LoVo (cell line): ENCODE results near the gene C16orf95.

Source experiments
- DNase-seq: peaks from one replicate; pipeline ENCODE4 v3.0.0-alpha.2; 2016; ENCODE audit warnings: low spot score

C16orf95 gene

DNA sequence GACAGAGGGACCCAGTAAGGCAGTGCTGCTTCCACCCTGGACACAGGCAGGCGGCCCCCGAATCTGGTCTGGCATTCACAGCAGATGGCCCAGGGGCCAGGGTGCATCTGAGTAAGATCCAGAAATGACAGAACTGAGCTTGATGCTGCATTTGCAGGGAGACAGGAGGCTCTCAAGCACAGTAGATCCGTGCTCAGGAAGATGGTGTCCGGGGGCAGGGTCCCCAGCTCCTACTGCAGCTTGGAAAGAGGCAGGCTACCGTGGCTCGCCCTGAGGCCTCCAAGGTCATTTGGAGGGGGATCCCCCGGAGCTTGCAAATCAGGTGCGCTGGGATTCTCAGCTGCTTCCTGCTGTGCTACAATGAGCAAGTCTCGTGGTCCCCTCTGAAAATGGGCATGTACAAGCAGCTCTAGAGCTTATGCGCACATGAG is 2.2 kb downstream of the C16orf95 start:
- DNase-seq = no peak

DNA sequence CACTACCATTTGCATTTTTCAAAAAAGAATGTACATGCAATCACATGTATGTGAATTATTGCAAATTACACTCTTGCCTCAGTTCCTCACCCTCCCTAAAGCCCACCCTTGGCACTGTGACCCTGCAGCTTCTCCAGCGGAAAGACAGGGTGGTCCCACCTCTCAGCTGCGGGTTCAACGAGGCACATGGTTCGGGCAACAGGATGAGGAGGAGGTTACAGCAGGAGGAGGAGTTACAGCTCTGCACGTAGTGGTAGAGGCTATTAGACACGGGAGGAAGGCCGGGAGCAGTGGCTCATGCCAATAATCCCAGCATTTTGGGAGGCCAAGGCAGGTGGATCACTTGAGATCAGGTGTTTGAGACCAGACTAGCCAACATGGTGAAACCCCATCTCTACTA is 5.2 kb downstream of the C16orf95 start:
- no peak for DNase-seq

DNA sequence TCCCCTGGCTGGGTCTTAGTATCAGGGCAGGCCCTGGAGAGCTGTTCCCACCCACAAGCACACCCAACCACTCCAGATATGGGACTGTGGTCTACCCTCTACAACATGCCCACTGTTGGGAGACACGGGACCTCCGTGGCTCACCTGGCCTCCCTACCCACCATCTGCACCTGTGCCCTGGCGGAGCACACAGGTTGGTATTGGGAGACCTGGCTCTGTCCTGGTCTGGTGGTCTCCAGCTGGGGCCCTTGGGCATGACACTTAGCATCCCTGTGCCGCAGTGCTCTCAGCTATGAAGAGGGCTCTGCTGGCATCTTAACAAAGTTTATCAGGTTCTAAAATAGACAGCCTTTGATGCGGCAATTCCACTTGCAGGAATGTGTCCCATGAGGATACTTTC is 5.8 kb downstream of the C16orf95 start:
- DNase-seq = no peak

- no peak for DNase-seq
Measured at GRCh38 chr16:87310610-87311009, 6.6 kb downstream of the C16orf95 start.

- no peak for DNase-seq
Measured at GRCh38 chr16:87309620-87310525, 7.3 kb downstream of the C16orf95 start.

DNA sequence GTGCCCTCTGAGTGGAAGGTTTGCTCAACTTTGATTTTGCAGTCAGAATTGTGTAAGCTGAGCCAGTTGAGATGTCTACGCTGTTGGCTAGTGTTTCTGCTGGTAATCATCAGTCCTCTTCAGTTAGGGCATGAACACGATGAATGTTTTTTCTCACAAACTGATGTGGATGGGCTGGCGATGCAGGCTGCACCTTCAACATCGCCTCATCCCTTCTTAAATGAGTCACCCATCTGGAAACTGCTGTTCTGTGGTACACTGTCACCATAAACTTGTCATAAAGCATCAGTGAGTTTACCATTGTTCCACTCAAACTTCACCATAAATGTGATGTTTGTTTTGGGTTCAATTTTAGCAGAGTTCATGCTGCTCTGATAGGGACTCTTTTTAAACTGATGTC is 8.4 kb downstream of the C16orf95 start:
- DNase-seq = no peak

DNA sequence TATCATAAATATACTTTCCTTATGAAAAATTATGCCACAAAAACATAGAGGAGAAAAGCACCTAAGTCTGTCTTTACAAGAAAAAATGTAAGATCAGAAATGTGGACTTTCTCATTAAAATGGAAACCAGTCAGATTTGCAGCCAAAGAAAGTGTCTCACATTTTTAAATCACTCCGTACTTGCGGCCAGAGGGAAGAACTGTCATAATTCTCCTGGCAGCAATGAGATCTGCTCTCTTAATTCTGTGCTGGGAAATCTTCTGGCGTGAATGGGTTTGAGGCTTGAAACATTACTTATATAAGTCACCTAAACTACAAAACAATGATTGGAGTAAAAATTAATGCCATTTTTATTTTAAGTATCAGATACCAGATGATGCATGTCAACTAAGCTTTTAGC is 10.7 kb downstream of the C16orf95 start:
- no peak for DNase-seq

DNA sequence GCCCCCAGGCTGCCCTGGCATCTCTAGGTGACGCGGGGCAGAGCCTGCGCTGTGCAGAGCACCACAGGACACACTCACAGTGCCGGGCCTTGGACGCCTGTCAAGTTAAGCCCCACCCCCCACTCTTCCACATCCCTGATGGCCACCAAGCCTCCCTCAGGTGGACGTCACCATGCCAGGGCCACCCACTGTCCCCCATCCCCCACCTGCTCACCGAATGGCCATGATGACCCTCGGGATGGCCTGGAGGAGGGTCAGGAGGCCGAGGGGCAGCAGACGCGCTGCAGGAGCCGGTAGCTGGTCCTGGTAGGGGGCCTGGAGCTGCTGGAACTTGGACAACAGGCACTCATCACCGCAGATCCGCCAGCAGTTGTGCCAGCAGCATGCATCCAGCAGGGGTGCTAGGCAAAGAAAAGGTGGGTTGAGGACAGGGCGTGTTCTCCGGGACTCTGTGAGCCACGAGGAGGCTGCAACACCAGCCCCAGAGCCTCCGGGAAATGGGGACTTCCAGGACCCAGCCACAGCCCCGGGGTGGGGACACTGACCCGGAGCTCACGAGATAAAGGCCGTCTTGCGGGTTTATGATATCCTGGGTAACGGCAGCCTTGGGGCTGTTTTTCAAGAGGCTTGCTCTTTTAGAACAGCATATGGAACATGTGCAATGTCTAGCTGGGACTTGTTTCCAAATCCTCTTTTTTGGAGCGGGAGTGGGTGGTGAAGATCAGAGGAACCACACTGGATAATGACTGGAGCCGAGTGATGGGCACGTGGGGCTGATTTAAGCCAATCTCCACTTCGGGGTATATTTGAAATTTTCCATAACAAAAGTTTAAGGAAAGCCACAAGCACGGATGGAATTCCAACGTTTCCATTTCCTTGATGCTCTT is 11.4 kb downstream of the C16orf95 start:
- DNase-seq = no peak

DNA sequence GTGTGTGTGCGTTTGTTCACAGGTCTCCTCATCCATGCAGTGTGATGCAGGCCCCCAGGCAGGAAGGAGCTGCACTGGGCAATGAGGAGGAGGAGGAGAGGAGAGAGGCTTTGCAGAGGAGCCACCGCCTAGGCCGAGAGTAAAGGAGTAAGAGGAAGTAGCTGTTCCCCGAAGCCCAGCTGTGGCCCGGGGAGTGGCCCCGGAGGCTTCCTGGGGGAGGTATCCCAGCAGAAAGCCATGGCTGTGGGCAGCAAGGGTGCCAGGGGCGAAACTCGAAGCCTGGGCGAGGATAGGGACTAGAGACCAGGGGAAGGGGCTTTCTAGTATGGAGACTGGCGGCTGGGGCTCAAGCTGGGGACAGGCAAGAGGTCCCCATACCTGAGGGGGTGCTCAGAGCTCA is 12.2 kb downstream of the C16orf95 start:
- DNase-seq = no peak

DNA sequence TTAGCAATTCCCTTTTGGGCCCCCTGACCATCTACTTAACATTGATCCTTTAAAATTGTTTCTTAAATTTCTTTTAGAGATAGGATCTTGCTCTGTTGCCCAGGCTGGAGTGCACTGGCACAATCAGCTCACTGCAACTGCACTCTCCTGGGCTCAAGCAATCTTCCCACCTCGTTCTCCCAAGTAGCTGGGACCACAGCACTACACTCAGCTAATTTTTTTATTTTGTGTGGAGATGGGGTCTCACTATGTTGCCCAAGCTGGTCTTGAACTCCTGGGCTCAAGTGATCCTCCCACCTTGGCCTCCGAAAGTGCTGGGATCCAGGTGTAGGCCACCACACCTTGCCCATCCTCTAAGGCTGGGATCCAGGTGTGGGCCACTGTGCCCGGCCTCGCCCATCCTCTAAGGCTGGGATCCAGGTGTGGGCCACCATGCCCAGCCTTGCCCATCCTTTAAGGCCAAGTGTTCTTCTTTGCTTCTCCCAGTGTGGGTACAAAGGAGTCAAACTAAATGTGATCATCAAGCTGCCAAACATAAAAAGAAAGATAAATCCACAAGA is 13.2 kb downstream of the C16orf95 start:
- DNase-seq = no peak

DNA sequence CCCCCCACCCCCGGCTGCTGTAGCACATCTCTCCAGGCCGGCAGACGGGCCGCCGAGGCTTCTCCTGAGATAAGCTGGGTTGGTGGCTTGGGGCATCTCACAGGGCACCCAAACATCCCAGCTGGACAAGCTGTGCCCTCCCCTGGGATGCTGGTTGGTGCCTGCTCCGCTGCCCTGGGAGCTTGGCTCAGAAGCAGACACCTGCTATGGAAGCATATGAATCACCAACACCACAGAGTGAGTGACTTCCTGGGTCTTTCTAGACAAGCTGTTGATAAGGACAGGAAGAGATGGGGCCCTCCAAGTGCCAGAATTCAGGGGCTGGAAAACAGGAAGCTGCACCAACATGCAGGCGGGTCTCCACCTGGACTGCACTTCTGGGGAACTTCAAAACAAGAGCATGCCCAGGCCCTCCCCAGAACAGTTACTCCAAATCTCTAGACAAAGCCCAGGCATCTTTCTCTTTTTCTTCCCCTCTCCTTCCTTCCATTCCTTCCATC is 13.7 kb downstream of the C16orf95 start:
- no peak for DNase-seq

DNA sequence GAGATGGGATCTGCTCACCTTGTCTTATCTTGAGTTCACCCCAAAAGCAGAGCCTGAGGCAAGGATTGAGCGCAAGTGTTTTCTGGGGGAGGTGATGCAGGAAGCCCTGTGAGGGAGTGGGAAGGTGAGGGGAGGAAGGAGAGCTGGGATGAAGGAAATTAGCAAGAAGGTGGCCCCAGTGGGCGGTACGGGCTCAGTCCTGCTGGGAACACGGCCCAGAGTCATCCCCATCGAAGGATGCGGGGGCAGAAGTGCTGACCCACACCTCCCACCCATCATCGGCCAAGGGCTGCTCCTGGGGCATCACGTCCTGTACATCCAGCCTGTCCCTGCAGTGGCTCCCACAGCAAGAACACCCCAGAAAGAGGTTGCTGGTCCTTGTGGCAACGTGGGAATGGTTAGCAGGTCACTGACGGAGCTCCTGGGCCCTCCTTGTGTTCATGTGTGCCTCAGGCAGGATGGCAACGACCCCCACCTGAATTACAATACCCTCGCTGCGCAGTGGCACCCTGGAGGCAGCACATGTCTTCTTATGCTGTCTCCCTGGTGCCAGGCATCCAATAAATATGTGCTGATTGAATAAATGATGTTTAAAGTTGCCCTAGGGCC is 18.2 kb downstream of the C16orf95 start:
- DNase-seq = no peak

- no peak for DNase-seq
Measured at GRCh38 chr16:87297918-87298631, 19.1 kb downstream of the C16orf95 start.

- no peak for DNase-seq
Measured at GRCh38 chr16:87297407-87297806, 19.8 kb downstream of the C16orf95 start.

DNA sequence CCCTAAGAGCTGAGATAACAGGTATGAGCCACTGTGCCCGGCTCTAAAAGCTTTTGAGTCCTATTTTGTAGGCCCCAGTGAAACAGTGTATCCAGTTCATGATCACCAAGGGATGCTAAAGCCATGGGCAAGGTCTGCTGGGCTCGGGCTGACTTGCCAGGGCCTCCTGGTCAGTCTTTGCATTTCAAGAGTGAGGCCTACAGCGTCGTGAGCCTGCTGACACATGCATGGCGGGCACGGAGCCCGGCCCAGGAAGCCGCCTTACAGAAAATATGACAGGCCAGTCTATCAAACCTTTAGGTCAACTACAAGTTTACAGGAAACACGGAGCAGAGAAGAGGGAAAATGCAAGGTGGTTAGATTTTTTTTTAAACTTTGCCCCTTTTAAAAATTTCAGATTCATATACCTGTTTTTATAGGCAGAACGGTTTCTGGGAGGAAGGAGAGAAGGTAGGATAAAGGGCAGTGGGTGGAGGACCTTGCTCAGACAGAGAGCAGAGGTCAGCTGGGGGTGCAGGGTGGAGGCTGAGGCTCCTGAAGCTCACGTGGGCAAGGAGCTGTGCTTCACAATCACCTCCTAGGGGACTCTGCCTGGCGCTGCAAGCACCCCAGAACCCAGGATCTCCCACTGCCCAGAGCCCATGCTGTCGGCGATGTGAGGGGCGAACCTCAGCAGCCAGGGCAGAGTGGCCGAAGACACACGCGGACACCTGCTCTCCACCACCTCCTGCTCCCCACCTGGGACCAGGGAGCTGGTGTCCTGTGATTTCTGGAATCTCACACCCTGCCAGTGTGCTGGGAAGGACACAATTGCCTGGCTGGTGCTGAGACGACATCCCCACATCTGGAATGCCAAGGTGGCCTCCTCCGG is 21.3 kb downstream of the C16orf95 start:
- no peak for DNase-seq

DNA sequence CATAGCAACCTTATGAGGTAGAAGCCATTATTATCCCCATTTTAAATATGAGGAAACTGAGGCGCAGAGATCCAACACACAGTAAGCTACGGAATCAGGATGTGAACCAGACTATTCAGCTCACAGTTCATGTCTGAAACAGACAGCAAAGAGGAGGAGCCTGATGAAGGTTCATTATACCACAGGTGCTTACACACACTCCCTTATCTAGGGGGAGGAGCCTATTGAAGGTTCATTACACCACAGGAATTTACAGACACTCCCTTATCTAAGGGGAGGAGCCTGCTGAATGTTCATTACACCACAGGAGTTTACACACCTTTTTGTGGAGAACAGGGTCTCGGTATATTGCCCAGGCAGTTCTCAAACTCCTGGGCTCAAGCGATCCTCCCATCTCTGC is 21.9 kb downstream of the C16orf95 start:
- DNase-seq = peak; percentile 73

DNA sequence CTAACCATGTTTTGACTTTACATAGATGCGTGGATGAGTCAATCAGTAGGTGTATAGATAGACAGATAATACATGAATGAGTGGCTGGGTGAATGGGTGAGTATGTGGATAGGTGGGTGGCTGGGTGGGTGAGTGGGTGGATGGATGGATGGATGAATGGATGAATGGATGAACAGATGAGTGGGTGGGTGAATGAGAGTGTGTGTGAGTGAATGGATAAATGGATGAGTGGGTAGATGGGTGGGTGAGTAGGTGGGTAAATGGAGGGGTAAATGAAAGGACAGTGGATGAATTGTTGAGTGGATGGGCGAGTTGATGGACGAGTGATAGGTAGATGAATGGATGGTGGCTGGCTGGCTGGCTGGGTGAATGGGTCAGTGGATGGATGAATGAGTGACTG is 23.2 kb downstream of the C16orf95 start:
- no peak for DNase-seq

DNA sequence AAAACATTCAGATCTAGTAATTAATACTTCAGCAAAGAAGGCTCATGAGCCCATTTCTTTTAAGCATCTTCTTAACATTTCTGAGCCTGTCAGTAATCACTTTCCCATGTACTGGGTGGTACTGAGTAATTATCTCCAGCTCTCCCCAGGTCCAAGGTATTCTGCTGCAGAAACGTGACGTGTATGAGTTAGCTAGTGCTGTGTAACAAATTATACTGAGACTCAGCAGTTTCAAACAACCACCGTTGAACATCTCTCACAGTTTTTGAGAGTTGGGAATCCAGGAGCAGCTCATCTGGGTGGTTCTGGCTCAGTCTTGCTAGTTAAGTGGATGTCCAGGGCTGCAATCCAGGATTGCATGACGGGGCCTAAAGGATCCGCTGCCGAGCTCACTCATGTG is 25.2 kb downstream of the C16orf95 start:
- no peak for DNase-seq

GRCh38 chr16:87288753-87289362 is 28.3 kb downstream of the C16orf95 start:
- DNase-seq = no peak
